ENCODE measurements around the gene TTC39C. TPM values are rescaled to one million over a fixed set of nuclear protein-coding genes. Genes with fewer than 3 reads are reported as not detected.

Gene TTC39C
- total RNA-seq, 1 donor from 2014 or later: 68.4 TPM

DNA sequence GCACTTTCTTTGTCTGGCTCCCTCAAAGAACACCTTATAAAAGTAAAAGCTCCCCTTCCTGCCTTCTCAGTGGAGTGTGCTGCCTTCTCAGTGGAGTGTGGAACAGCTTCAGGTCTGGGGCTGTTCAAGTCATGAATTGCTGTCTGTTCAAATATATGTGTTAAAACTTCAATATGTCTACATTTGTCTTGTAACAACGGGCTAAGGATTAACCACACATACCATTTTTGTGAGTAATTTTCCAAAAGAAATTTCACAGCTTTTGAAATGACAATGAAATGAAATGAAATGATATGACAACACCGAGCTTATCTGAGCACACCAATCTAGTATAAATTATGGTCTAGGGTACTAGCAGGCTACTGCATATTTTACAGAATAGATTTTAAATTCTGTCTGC is 167.3 kb downstream of the TTC39C start:
- ATAC-seq (ENCODE audit: low read depth) (no peak), DNase-seq (no peak)
- Mint-ChIP-seq H3K4me1 (peaks cover 13% of the 10 kb centered on the region), H3K27me3 (no peaks in the 10 kb centered on the region), H3K36me3 (ENCODE audit: low read depth) (no peaks in the 10 kb centered on the region), H3K4me3 (no peak overlapping the region), H3K9me3 (no peaks in the 10 kb centered on the region), H3K27ac (no peak overlapping the region)
- POLR2A ChIA-PET: interaction anchor here (0.6 kb wide), 1 partner anchor 1024 kb away, joined by 6 read pairs; no protein-coding TSS in a partner anchor
- TF ChIP-seq, protein P1, sequence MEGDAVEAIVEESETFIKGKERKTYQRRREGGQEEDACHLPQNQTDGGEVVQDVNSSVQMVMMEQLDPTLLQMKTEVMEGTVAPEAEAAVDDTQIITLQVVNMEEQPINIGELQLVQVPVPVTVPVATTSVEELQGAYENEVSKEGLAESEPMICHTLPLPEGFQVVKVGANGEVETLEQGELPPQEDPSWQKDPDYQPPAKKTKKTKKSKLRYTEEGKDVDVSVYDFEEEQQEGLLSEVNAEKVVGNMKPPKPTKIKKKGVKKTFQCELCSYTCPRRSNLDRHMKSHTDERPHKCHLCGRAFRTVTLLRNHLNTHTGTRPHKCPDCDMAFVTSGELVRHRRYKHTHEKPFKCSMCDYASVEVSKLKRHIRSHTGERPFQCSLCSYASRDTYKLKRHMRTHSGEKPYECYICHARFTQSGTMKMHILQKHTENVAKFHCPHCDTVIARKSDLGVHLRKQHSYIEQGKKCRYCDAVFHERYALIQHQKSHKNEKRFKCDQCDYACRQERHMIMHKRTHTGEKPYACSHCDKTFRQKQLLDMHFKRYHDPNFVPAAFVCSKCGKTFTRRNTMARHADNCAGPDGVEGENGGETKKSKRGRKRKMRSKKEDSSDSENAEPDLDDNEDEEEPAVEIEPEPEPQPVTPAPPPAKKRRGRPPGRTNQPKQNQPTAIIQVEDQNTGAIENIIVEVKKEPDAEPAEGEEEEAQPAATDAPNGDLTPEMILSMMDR (IDR thresholded peaks at IDR 0.05): no peak
- intact Hi-C loops (cut with micrococcal nuclease): no loop called here
- CTCF ChIA-PET: no interaction called here

Other genes starting within 250 kb of the TTC39C start
- gene CABYR, start 124.3 kb downstream of the TTC39C start, total RNA-seq: 2.7 and 2.8 TPM in 2 replicates